DND-41 (cell line): ENCODE measurements around the gene DENND2A.

Experiments
- ATAC-seq: fragments of 200-7000 bp; cut with Tn5 transposase; 3 replicates; pipeline ENCODE4 v1.9.1; 2021; ENCODE audit warnings: low read depth; ENCODE audit not compliant: insufficient read depth
- DNase-seq: peaks from one replicate; pipeline ENCODE4 v3.0.0-alpha.2; 2020
- H2AFZ ChIP-seq: 2 replicates; pipeline ENCODE4 v1.6.0; 2012; ENCODE audit warnings: low read depth, low read length
- H3K27ac ChIP-seq: 2 replicates; pipeline ENCODE4 v1.5.1; 2012; ENCODE audit warnings: low read length, inconsistent platforms
- H3K27me3 ChIP-seq: fragments of 200-600 bp; sonication (generic); 2 replicates; pipeline ENCODE4 v1.6.0; 2012; ENCODE audit warnings: low read length, mild to moderate bottlenecking, inconsistent platforms; ENCODE audit not compliant: insufficient read depth, poor library complexity
- H3K36me3 ChIP-seq: 2 replicates; pipeline ENCODE4 v1.5.1; 2012; ENCODE audit warnings: low read length, inconsistent platforms; ENCODE audit not compliant: insufficient read depth
- H3K4me1 ChIP-seq: 2 replicates; pipeline ENCODE4 v1.5.1; 2012; ENCODE audit warnings: mild to moderate bottlenecking, low read length; ENCODE audit not compliant: insufficient read depth
- H3K4me2 ChIP-seq: 2 replicates; pipeline ENCODE4 v1.6.0; 2012; ENCODE audit warnings: mild to moderate bottlenecking, moderate library complexity, low read length, inconsistent platforms; ENCODE audit not compliant: insufficient read depth
- H3K4me3 ChIP-seq, 2 experiments: fragments of 200-600 bp in 1 of 2; shearing (Covaris generic) in 1 of 2; 2 replicates each; pipeline ENCODE4 v1.5.1; 2012 to 2016; ENCODE audit warnings: inconsistent platforms in 2 of 2, low read length in 2 of 2, mild to moderate bottlenecking in 2 of 2, low read depth in 1 of 2, moderate library complexity in 1 of 2
- H3K79me2 ChIP-seq: 2 replicates; pipeline ENCODE4 v1.6.0; 2012; ENCODE audit warnings: low read length, inconsistent platforms; ENCODE audit not compliant: insufficient read depth
- H3K9ac ChIP-seq: 2 replicates; pipeline ENCODE4 v1.6.0; 2012; ENCODE audit warnings: low read depth, mild to moderate bottlenecking, inconsistent platforms, low read length, moderate library complexity
- H3K9me3 ChIP-seq: 2 replicates; pipeline ENCODE4 v1.5.1; 2012; ENCODE audit warnings: low read length, moderate library complexity, mild to moderate bottlenecking, inconsistent platforms; ENCODE audit not compliant: insufficient read depth, severe bottlenecking
- H4K20me1 ChIP-seq: 2 replicates; pipeline ENCODE4 v1.6.0; 2012; ENCODE audit warnings: low read length; ENCODE audit not compliant: insufficient read depth
- CTCF ChIP-seq: IDR thresholded peaks from 2 replicates; pipeline ENCODE4 v1.5.1; 2012; ENCODE audit warnings: borderline replicate concordance, low read length, moderate library complexity, mild to moderate bottlenecking; ENCODE audit not compliant: poor library complexity, severe bottlenecking; ENCODE audit errors: extremely low read depth
- EZH2 ChIP-seq: IDR thresholded peaks from 3 replicates; pipeline ENCODE4 v1.6.1; 2012; ENCODE audit warnings: borderline replicate concordance, low read depth, mild to moderate bottlenecking, moderate library complexity, low read length, inconsistent platforms; ENCODE audit not compliant: severe bottlenecking

DENND2A gene

GRCh38 chr7:140610204-140611165, 30.1 kb downstream of the DENND2A start:
- TF ChIP-seq EZH2 (no peak), CTCF (no peak)
- H3K4me3 ChIP-seq: no peak overlapping the region
- no peak overlapping the region for H2AFZ ChIP-seq
- DNase-seq (no peak), ATAC-seq (no peak)
- H3K9me3 ChIP-seq: no peaks in the 10 kb centered on the region
- H3K4me1 ChIP-seq: no peaks in the 10 kb centered on the region
- H3K79me2 ChIP-seq: no peaks in the 10 kb centered on the region
- no peaks in the 10 kb centered on the region for H4K20me1 ChIP-seq
- no peak overlapping the region for H3K27ac ChIP-seq
- no peaks in the 10 kb centered on the region for H3K36me3 ChIP-seq
- no peak overlapping the region for H3K4me2 ChIP-seq
- H3K27me3 ChIP-seq: peaks cover 2% of the 10 kb centered on the region
- H3K9ac ChIP-seq: no peak overlapping the region

GRCh38 chr7:140609646-140610045, 31.0 kb downstream of the DENND2A start:
- H3K4me2 ChIP-seq: no peak overlapping the region
- no peak overlapping the region for H2AFZ ChIP-seq
- TF ChIP-seq CTCF (no peak), EZH2 (no peak)
- no peak for DNase-seq
- H3K36me3 ChIP-seq: no peaks in the 10 kb centered on the region
- H3K27ac ChIP-seq: no peak overlapping the region
- H3K27me3 ChIP-seq: peaks cover 2% of the 10 kb centered on the region
- ATAC-seq: no peak
- no peaks in the 10 kb centered on the region for H3K9me3 ChIP-seq
- H3K79me2 ChIP-seq: no peaks in the 10 kb centered on the region
- no peaks in the 10 kb centered on the region for H4K20me1 ChIP-seq
- H3K4me3 ChIP-seq: no peak overlapping the region
- H3K4me1 ChIP-seq: no peaks in the 10 kb centered on the region
- H3K9ac ChIP-seq: no peak overlapping the region

- Histone ChIP-seq H3K27ac (no peak overlapping the region), H3K4me1 (no peaks in the 10 kb centered on the region), H3K27me3 (peaks cover 2% of the 10 kb centered on the region), H3K36me3 (no peaks in the 10 kb centered on the region), H3K4me3 (no peak overlapping the region), H2AFZ (no peak overlapping the region), H4K20me1 (no peaks in the 10 kb centered on the region), H3K79me2 (no peaks in the 10 kb centered on the region), H3K9me3 (no peaks in the 10 kb centered on the region), H3K9ac (no peak overlapping the region), H3K4me2 (no peak overlapping the region)
- TF ChIP-seq EZH2: no peak
- TF ChIP-seq CTCF: no peak
- no peak for DNase-seq
- ATAC-seq: no peak
Measured at GRCh38 chr7:140607441-140607989, 33.1 kb downstream of the DENND2A start.
